Astrocyte (in vitro differentiated cells and primary cell): ENCODE data around the gene MRPL16. TPM values are rescaled to one million over a fixed set of nuclear protein-coding genes. Genes with fewer than 3 reads are reported as not detected.
"Not testable (repeated sequence)": the region's sequence is repeated elsewhere in the genome, so short reads cannot be mapped to it uniquely, and the experiment has no call there.

ENCODE experiments used
- DNase-seq: peaks from one replicate; pipeline ENCODE4 v3.0.0-alpha.2; 2010; ENCODE audit warnings: low read depth
- FAIRE-seq: peaks from 2 replicates; lab custom pipeline; 2011; peaks lifted over from hg19 to GRCh38; lab: Jason Lieb, UNC
- H2AFZ ChIP-seq: 2 replicates; pipeline ENCODE4 v1.6.0; 2012; ENCODE audit warnings: low read depth, low read length, inconsistent platforms
- H3K27ac ChIP-seq: 2 replicates; pipeline ENCODE4 v1.5.1; 2011; ENCODE audit warnings: low read depth, low read length, inconsistent platforms
- H3K27me3 ChIP-seq: 2 replicates; pipeline ENCODE4 v1.6.0; 2011; ENCODE audit warnings: low read length, inconsistent platforms; ENCODE audit not compliant: insufficient read depth
- H3K36me3 ChIP-seq: 2 replicates; pipeline ENCODE4 v1.5.1; 2011; ENCODE audit warnings: low read length, inconsistent platforms; ENCODE audit not compliant: insufficient read depth
- H3K4me1 ChIP-seq: 2 replicates; pipeline ENCODE4 v1.5.1; 2011; ENCODE audit warnings: low read length, inconsistent platforms; ENCODE audit not compliant: insufficient read depth
- H3K4me2 ChIP-seq: 2 replicates; pipeline ENCODE4 v1.6.0; 2012; ENCODE audit warnings: low read length, inconsistent platforms
- H3K4me3 ChIP-seq: 2 replicates; pipeline ENCODE4 v1.5.1; 2011; ENCODE audit warnings: low read depth, mild to moderate bottlenecking, low read length, inconsistent platforms; ENCODE audit not compliant: insufficient read depth
- H3K79me2 ChIP-seq: 2 replicates; pipeline ENCODE4 v1.6.0; 2012; ENCODE audit warnings: mild to moderate bottlenecking, low read length, inconsistent platforms; ENCODE audit not compliant: insufficient read depth
- H3K9ac ChIP-seq: 2 replicates; pipeline ENCODE4 v1.6.0; 2012; ENCODE audit warnings: mild to moderate bottlenecking, low read length, inconsistent platforms
- H3K9me3 ChIP-seq: 2 replicates; pipeline ENCODE4 v1.5.1; 2012; ENCODE audit warnings: low read depth, mild to moderate bottlenecking, low read length, inconsistent platforms; ENCODE audit not compliant: insufficient read depth
- H4K20me1 ChIP-seq: 2 replicates; pipeline ENCODE4 v1.6.0; 2012; ENCODE audit warnings: low read length, inconsistent platforms; ENCODE audit not compliant: insufficient read depth
- H3K27ac Mint-ChIP-seq: one replicate; pipeline ENCODE4 v1.8.0; 2021; ENCODE audit warnings: mild to moderate bottlenecking, mixed read lengths; ENCODE audit not compliant: unreplicated experiment
- H3K27me3 Mint-ChIP-seq: one replicate; pipeline ENCODE4 v1.8.0; 2021; ENCODE audit warnings: low read depth, mixed read lengths; ENCODE audit not compliant: unreplicated experiment
- H3K36me3 Mint-ChIP-seq: one replicate; pipeline ENCODE4 v1.8.0; 2021; ENCODE audit warnings: low read depth, mixed read lengths; ENCODE audit not compliant: unreplicated experiment
- H3K4me1 Mint-ChIP-seq: one replicate; pipeline ENCODE4 v1.8.0; 2021; ENCODE audit warnings: low read depth, mixed read lengths; ENCODE audit not compliant: unreplicated experiment
- H3K4me3 Mint-ChIP-seq: one replicate; pipeline ENCODE4 v1.8.0; 2021; ENCODE audit warnings: mild to moderate bottlenecking, moderate library complexity, mixed read lengths; ENCODE audit not compliant: unreplicated experiment
- H3K9me3 Mint-ChIP-seq: one replicate; pipeline ENCODE4 v1.8.0; 2021; ENCODE audit warnings: mild to moderate bottlenecking, mixed read lengths; ENCODE audit not compliant: unreplicated experiment
- CTCF ChIP-seq: IDR thresholded peaks from 2 replicates; pipeline ENCODE4 v1.5.1; 2011; ENCODE audit warnings: low read depth, mild to moderate bottlenecking, inconsistent platforms, low read length, moderate library complexity; ENCODE audit not compliant: insufficient read depth
- EZH2 ChIP-seq: IDR thresholded peaks from 2 replicates; pipeline ENCODE4 v1.6.1; 2012; ENCODE audit warnings: mild to moderate bottlenecking, low read length, inconsistent platforms; ENCODE audit not compliant: insufficient read depth
- total RNA-seq: library from RNA; stranded (reverse); gene quantifications from 2 replicates; pipeline ENCODE4 v1.2.1, GENCODE V29; 2021

The MRPL16 gene
- total RNA-seq, 1 donor from 2014 or later: 29.7 TPM

GRCh38 chr11:59857439-59858434 is 47.2 kb upstream of the MRPL16 start:
- H3K36me3 Mint-ChIP-seq: no peaks in the 10 kb centered on the region
- no peak for FAIRE-seq

GRCh38 chr11:59854871-59855270 is 44.3 kb upstream of the MRPL16 start:
- Histone ChIP-seq H3K4me1 (peaks cover 9% of the 10 kb centered on the region), H3K9ac (no peak overlapping the region), H3K27ac (no peak overlapping the region), H3K4me3 (no peak overlapping the region), H3K4me2 (no peak overlapping the region), H2AFZ (no peak overlapping the region), H4K20me1 (no peaks in the 10 kb centered on the region), H3K27me3 (no peaks in the 10 kb centered on the region), H3K9me3 (no peaks in the 10 kb centered on the region), H3K79me2 (no peaks in the 10 kb centered on the region), H3K36me3 (no peaks in the 10 kb centered on the region)
- DNase-seq: no peak
- H3K27me3 Mint-ChIP-seq: no peaks in the 10 kb centered on the region
- peaks cover 13% of the 10 kb centered on the region for H3K4me1 Mint-ChIP-seq
- no peak for FAIRE-seq
- no peak overlapping the region for H3K27ac Mint-ChIP-seq
- H3K36me3 Mint-ChIP-seq: no peaks in the 10 kb centered on the region
- TF ChIP-seq CTCF (no peak), EZH2 (no peak)
- H3K4me3 Mint-ChIP-seq: no peak overlapping the region
- H3K9me3 Mint-ChIP-seq: no peaks in the 10 kb centered on the region

More at GRCh38 chr11:59857439-59858434, 47.2 kb upstream of the MRPL16 start:
- H3K9ac ChIP-seq: no peak overlapping the region
- H2AFZ ChIP-seq: no peak overlapping the region
- peak overlapping the region; percentile 72 for H3K27ac Mint-ChIP-seq
- peak overlapping the region; percentile 62 for H3K4me2 ChIP-seq
- TF ChIP-seq EZH2 (no peak), CTCF (no peak)
- no peak overlapping the region for H3K4me3 ChIP-seq
- peaks cover 9% of the 10 kb centered on the region for H3K4me1 ChIP-seq
- no peaks in the 10 kb centered on the region for H3K79me2 ChIP-seq
- H3K4me3 Mint-ChIP-seq: no peak overlapping the region
- H3K9me3 Mint-ChIP-seq: no peaks in the 10 kb centered on the region
- H3K4me1 Mint-ChIP-seq: peaks cover 13% of the 10 kb centered on the region
- no peaks in the 10 kb centered on the region for H4K20me1 ChIP-seq
- no peaks in the 10 kb centered on the region for H3K9me3 ChIP-seq
- H3K27ac ChIP-seq: peak overlapping the region; percentile 22
- no peaks in the 10 kb centered on the region for H3K27me3 ChIP-seq
- DNase-seq: peak; percentile 33
- no peaks in the 10 kb centered on the region for H3K27me3 Mint-ChIP-seq
- H3K36me3 ChIP-seq: no peaks in the 10 kb centered on the region

GRCh38 chr11:59851416-59851815 is 40.8 kb upstream of the MRPL16 start:
- not testable (repeated sequence) for H3K36me3 ChIP-seq, H3K27me3 Mint-ChIP-seq, H3K36me3 Mint-ChIP-seq, H3K4me2 ChIP-seq, H3K9ac ChIP-seq, H3K27ac Mint-ChIP-seq, H2AFZ ChIP-seq, H3K4me3 ChIP-seq, H3K27ac ChIP-seq, H3K9me3 ChIP-seq, H3K27me3 ChIP-seq, H4K20me1 ChIP-seq, H3K4me1 Mint-ChIP-seq, H3K79me2 ChIP-seq, FAIRE-seq, H3K4me3 Mint-ChIP-seq, H3K4me1 ChIP-seq, H3K9me3 Mint-ChIP-seq, DNase-seq

GRCh38 chr11:59849551-59849950 is 39.0 kb upstream of the MRPL16 start:
- not testable (repeated sequence) for FAIRE-seq

More at GRCh38 chr11:59849551-59849950, 39.0 kb upstream of the MRPL16 start:
- not testable (repeated sequence) for H4K20me1 ChIP-seq, H3K4me3 Mint-ChIP-seq, H3K27ac Mint-ChIP-seq, H3K9ac ChIP-seq, H3K4me1 ChIP-seq, H2AFZ ChIP-seq, H3K79me2 ChIP-seq, H3K27ac ChIP-seq, H3K36me3 Mint-ChIP-seq, H3K4me2 ChIP-seq, H3K36me3 ChIP-seq, H3K4me1 Mint-ChIP-seq, H3K9me3 Mint-ChIP-seq, H3K27me3 Mint-ChIP-seq, DNase-seq, H3K4me3 ChIP-seq, H3K9me3 ChIP-seq, H3K27me3 ChIP-seq
